Adrenal gland (tissue), 12 donors: ENCODE data around the gene MYMK. TPM values are rescaled to one million over a fixed set of nuclear protein-coding genes. Genes with fewer than 3 reads are reported as not detected.

Source experiments
- DNase-seq, 7 donors: peaks; one replicate each; pipeline ENCODE4 v3.0.0-alpha.2; 2019 to 2020
- H3K27ac ChIP-seq, 5 donors: fragments of 200-600 bp; sonication (generic) in 4 of 5; 1 replicate in 3 of 5; 2 replicates in 2 of 5; pipeline versions ENCODE4 v1.5.1 to v1.8.0; 2016 to 2020; ENCODE audit warnings: mild to moderate bottlenecking in 1 of 5
- H3K27me3 ChIP-seq: fragments of 200-600 bp; 2 replicates; pipeline ENCODE4 v1.8.0; 2021
- H3K36me3 ChIP-seq, 2 donors: fragments of 200-600 bp; replicated peaks in 1 of 2; 1 replicate in 1 of 2; 2 replicates in 1 of 2; pipeline versions ENCODE4 v1.5.1 to v1.8.0; 2018 to 2022
- H3K4me1 ChIP-seq, 2 donors: fragments of 200-600 bp; replicated peaks in 1 of 2; 1 replicate in 1 of 2; 2 replicates in 1 of 2; pipeline versions ENCODE4 v1.5.1 to v1.8.0; 2018 to 2021
- H3K4me3 ChIP-seq, 4 donors: fragments of 200-600 bp; sonication (generic) in 3 of 4; one replicate each; pipeline ENCODE4 v1.5.1; 2016 to 2018
- H3K9me3 ChIP-seq, 3 donors: fragments of 200-600 bp; sonication (generic) in 1 of 3; replicated peaks in 1 of 3; 1 replicate in 2 of 3; 2 replicates in 1 of 3; pipeline versions ENCODE4 v1.5.1 to v1.8.0; 2016 to 2021
- CTCF ChIP-seq, 6 experiments: fragments of 450-650 bp in 4 of 6; fragments of 200-600 bp in 2 of 6; sonication (generic) in 1 of 6; IDR thresholded peaks; 1 replicate in 5 of 6; 2 replicates in 1 of 6; pipeline versions ENCODE4 v1.5.1 to v1.8.0; 2016 to 2021; ENCODE audit warnings: antibody characterized with exemption in 6 of 6, mild to moderate bottlenecking in 2 of 6, moderate library complexity in 1 of 6
- POLR2A ChIP-seq, 2 donors: fragments of 450-650 bp; IDR thresholded peaks; one replicate each; pipeline ENCODE4 v1.6.1; 2017; ENCODE audit warnings: antibody characterized with exemption in 2 of 2, mild to moderate bottlenecking in 2 of 2, moderate library complexity in 1 of 2
- WGBS, 4 donors: extraction: QIAGEN DNeasy Blood & Tissue Kit in 2 of 4; methylation state at CpG; one replicate each; pipeline versions ENCODE4 v1.1.5 to v1.1.7; 2013 to 2017; 5-methylcytosine and 5-hydroxymethylcytosine counted together
- intact Hi-C, 2 donors: fragments of 100-400 bp; cut with DNase I; formaldehyde crosslinking; loops; one replicate each; pipeline versions ENCODE4 v1.14.1 to v1.15.0; 2022 to 2023
- polyA plus RNA-seq, 3 donors: library from polyadenylated mRNA; stranded (reverse); fragments of 200-250 nt in 2 of 3; fragments of 350-450 nt in 1 of 3; fragmentation: Illumina TruSeq in 1 of 3; extraction: RNeasy Lipid Tissue Mini Kit (QIAGEN cat#74804) in 1 of 3; gene quantifications; one replicate each; pipeline ENCODE4 v1.2.3, GENCODE V29; 2013 to 2014
- total RNA-seq, 9 donors: library from RNA; depleted of rRNA in 4 of 9; stranded (reverse); fragments of >200 nt in 4 of 9; fragments of 120-200 nt in 1 of 9; fragmentation: NEBNext Ultra II Directional in 1 of 9; extraction: Animal tissue kit (Norgen Biotek cat#: 25700) in 1 of 9; gene quantifications; one replicate each; pipeline versions ENCODE4 v1.1.0 to v1.2.4, GENCODE V29; 2013 to 2023
- donor health status: healthy with polysubstance abuse.
- donor health status: Bipolar disorder and iron deficiency.
- donor health status: DM: yes; HTN: yes; CAD: no.
- donor health status: DM: no; HTN: no; CAD: no.
- donor health status: DM: no; HTN: no; CAD: no.
- donor health status: DM: yes; HTN: yes; CAD: no.

The MYMK gene
- total and polyA plus RNA-seq, 12 donors = not detected

GRCh38 chr9:133483611-133484010 lies 41.1 kb downstream of the MYMK start:
- H3K4me3 ChIP-seq = no peak overlapping the region
- DNase-seq = no peak
- 75 to 88% (median 83%) methylated on average over 9 of the region's 9 CpGs for WGBS, 4 donors
- H3K27me3 ChIP-seq = no peaks in the 10 kb centered on the region
- intact Hi-C loops = loop anchor here (10.0 kb wide), 3 partner anchors 129 to 459 kb away; partner anchors contain the start of genes SURF1 (in 2 of the 2) and SURF2 (in 2 of the 2)
- H3K4me1 ChIP-seq = peaks cover 0 to 15% of the 10 kb centered on the region in 2 donors
- no peak overlapping the region for H3K27ac ChIP-seq
- no peaks in the 10 kb centered on the region for H3K36me3 ChIP-seq
- TF ChIP-seq CTCF (IDR thresholded peaks at IDR 0.05) (no peak), POLR2A (IDR thresholded peaks at IDR 0.05) (no peak)
- no peaks in the 10 kb centered on the region for H3K9me3 ChIP-seq

GRCh38 chr9:133478851-133479711 lies 45.7 kb downstream of the MYMK start, which contains the start of gene SLC2A6:
TSS of gene SLC2A6 (minus strand) at chr9:133479099. CDS start at chr9:133479059, 40 bp downstream.
- DNase-seq = peak; percentile 78 to 91 (median 84)
- Histone ChIP-seq H3K4me3 (peak within 1 kb of the TSS in 2 of 4 donors; percentile 40 to 44), H3K4me1 (peaks cover 0 to 20% of the 10 kb centered on the region in 2 donors), H3K27ac (peak within 1 kb of the TSS in 2 of 5 donors; percentile 37 to 51), H3K9me3 (no peaks in the 10 kb centered on the region), H3K36me3 (no peaks in the 10 kb centered on the region), H3K27me3 (no peaks in the 10 kb centered on the region)
- peak; percentile 38 to 53 for TF ChIP-seq POLR2A (IDR thresholded peaks at IDR 0.05)
- TF ChIP-seq CTCF (IDR thresholded peaks at IDR 0.05) = no peak
- WGBS, 4 donors = 1 to 3% (median 1%) methylated on average over 7 to 84 of the region's 84 CpGs
- intact Hi-C loops = no loop called here

GRCh38 chr9:133477992-133478850 lies 46.5 kb downstream of the MYMK start:
- H3K9me3 ChIP-seq = no peaks in the 10 kb centered on the region
- no peaks in the 10 kb centered on the region for H3K36me3 ChIP-seq
- DNase-seq = no peak
- intact Hi-C loops = no loop called here
- no peaks in the 10 kb centered on the region for H3K27me3 ChIP-seq
- peaks cover 0 to 20% of the 10 kb centered on the region in 2 donors for H3K4me1 ChIP-seq
- peak overlapping the region in 2 of 5 donors; percentile 37 to 51 for H3K27ac ChIP-seq
- H3K4me3 ChIP-seq = peak overlapping the region in 2 of 4 donors; percentile 40 to 44
- 39 to 94% (median 48%) methylated on average over 2 to 17 of the region's 17 CpGs for WGBS, 4 donors
- TF ChIP-seq CTCF (IDR thresholded peaks at IDR 0.05) (no peak), POLR2A (IDR thresholded peaks at IDR 0.05) (no peak)

GRCh38 chr9:133477461-133477860 lies 47.3 kb downstream of the MYMK start:
- WGBS, 4 donors = 87 to 97% (median 94%) methylated on average over 4 of the region's 4 CpGs
- TF ChIP-seq POLR2A (IDR thresholded peaks at IDR 0.05) = no peak
- DNase-seq = no peak
- no peaks in the 10 kb centered on the region for H3K9me3 ChIP-seq
- H3K27ac ChIP-seq = no peak overlapping the region
- H3K36me3 ChIP-seq = no peaks in the 10 kb centered on the region
- peaks cover 0 to 20% of the 10 kb centered on the region in 2 donors for H3K4me1 ChIP-seq
- no peak overlapping the region for H3K4me3 ChIP-seq
- intact Hi-C loops = no loop called here
- no peaks in the 10 kb centered on the region for H3K27me3 ChIP-seq
